Brain microvascular endothelial cell (primary cell): ENCODE data around the gene CA4.
"Not testable (repeated sequence)": the region's sequence is repeated elsewhere in the genome, so short reads cannot be mapped to it uniquely, and the experiment has no call there.

ENCODE experiments used
- DNase-seq: peaks from one replicate; pipeline ENCODE4 v3.0.0-alpha.2; 2020
- H3K27ac ChIP-seq: fragments of 250-450 bp; sonication (Bioruptor Pico); 2 replicates; pipeline ENCODE4 v1.5.1; 2020; ENCODE audit warnings: mild to moderate bottlenecking, moderate library complexity
- H3K27me3 ChIP-seq: fragments of 250-450 bp; sonication (Bioruptor Pico); replicated peaks from 2 replicates; pipeline ENCODE4 v1.5.1; 2020; ENCODE audit warnings: mild to moderate bottlenecking
- H3K36me3 ChIP-seq: fragments of 250-450 bp; sonication (Bioruptor Pico); replicated peaks from 2 replicates; pipeline ENCODE4 v1.5.1; 2020; ENCODE audit warnings: mild to moderate bottlenecking
- H3K4me3 ChIP-seq: 2 replicates; pipeline ENCODE4 v1.5.1; 2011; ENCODE audit warnings: low read depth, mild to moderate bottlenecking, control low read depth, low read length, moderate library complexity
- in situ Hi-C: cut with HindIII; loops from 2 replicates; pipeline ENCODE4 v1.10.0; 2017; ENCODE audit warnings: low sequenced_read_pairs, low pct_ligation_motif_present
- TF ChIP-seq, protein P1 (sequence below): IDR thresholded peaks from 2 replicates; pipeline ENCODE4 v1.5.1; 2011; ENCODE audit warnings: low read depth, mild to moderate bottlenecking, moderate library complexity, low read length, control low read depth, inconsistent platforms; ENCODE audit errors: missing control alignments

CA4 gene

DNA sequence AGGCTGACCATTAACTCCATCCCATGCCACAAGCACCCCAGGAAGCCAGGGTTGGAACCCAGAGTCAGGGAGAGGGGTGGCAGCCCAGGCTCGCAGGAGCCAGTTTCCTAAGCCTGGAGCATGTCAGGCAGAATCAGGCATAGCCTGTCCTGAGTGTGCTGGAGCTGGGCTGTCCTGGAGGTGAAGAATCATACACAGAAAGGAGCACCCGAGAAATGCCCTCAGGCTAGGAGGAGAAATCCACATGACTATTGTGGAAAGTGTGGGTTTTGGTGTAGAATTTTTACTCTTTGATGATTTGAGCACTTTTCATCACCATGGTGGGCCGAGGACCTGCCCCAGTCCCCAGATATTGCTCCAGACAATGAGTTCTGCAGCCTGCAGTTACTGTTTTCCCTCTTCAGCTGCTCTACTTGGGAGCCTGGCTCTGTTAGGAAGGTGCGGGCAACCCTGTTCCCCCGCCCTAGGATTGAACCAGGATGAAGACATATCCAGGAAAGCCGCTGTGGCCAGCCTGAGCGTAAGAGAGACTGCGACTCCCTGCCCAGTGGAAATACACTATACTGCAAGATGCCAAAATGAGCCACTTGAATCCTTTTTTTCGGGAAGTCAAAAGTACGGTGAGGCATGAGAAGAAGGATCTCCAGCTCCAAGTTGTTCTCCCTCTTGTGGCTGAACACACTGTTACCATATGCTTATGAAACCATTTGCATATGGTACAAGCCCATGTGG lies 42.1 kb upstream of the CA4 start:
- no peaks in the 10 kb centered on the region for H3K36me3 ChIP-seq
- DNase-seq = no peak
- TF ChIP-seq, protein P1, sequence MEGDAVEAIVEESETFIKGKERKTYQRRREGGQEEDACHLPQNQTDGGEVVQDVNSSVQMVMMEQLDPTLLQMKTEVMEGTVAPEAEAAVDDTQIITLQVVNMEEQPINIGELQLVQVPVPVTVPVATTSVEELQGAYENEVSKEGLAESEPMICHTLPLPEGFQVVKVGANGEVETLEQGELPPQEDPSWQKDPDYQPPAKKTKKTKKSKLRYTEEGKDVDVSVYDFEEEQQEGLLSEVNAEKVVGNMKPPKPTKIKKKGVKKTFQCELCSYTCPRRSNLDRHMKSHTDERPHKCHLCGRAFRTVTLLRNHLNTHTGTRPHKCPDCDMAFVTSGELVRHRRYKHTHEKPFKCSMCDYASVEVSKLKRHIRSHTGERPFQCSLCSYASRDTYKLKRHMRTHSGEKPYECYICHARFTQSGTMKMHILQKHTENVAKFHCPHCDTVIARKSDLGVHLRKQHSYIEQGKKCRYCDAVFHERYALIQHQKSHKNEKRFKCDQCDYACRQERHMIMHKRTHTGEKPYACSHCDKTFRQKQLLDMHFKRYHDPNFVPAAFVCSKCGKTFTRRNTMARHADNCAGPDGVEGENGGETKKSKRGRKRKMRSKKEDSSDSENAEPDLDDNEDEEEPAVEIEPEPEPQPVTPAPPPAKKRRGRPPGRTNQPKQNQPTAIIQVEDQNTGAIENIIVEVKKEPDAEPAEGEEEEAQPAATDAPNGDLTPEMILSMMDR = peak; percentile 24
- H3K4me3 ChIP-seq = no peak overlapping the region
- no peak overlapping the region for H3K27ac ChIP-seq
- H3K27me3 ChIP-seq = no peaks in the 10 kb centered on the region
- in situ Hi-C loops = no loop called here

DNA sequence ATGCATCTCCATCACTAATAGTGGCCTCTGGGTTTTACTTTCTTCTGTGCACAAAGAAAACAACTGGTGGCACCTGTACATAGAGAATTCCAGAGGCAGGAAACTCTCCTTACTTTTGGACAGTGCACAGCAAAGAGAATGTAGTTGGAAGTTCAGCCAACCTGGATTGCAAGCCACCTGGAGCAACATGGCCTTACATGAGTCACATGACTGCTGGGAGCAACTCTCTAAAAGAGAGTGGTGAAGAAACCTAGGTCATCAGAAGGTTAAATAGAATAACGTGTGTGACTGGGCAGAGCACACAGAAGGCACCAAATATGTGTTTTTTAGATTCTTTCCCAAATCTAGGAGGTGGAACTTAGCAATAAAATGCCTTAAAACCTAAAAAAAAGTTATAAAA lies 41.5 kb upstream of the CA4 start:
- H3K4me3 ChIP-seq, H3K27ac ChIP-seq, H3K27me3 ChIP-seq, H3K36me3 ChIP-seq, DNase-seq, in situ Hi-C loops: not testable (repeated sequence)

DNA sequence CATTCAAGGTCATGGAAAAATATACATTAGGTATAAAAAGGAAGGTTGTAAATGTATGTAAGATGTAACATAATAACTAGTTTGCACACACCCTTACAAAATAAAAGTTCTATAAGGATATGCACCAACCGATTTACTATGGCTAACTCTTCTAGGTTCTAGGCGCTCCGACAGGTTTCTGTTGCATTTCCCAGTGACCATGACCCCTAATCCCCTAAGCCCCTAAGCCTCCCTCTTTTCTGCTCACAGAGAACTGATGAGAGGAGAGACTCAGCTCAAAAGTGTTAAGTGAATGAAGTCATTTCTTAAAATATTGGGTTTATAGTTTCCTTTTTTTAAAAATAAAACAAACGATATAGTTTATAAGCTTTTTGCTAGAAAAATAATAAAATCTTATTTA lies 41.1 kb upstream of the CA4 start:
- Histone ChIP-seq H3K27ac (no peak overlapping the region), H3K27me3 (no peaks in the 10 kb centered on the region), H3K36me3 (no peaks in the 10 kb centered on the region), H3K4me3 (no peak overlapping the region)
- no peak for DNase-seq
- TF ChIP-seq, protein P1 = no peak
- in situ Hi-C loops = no loop called here

DNA sequence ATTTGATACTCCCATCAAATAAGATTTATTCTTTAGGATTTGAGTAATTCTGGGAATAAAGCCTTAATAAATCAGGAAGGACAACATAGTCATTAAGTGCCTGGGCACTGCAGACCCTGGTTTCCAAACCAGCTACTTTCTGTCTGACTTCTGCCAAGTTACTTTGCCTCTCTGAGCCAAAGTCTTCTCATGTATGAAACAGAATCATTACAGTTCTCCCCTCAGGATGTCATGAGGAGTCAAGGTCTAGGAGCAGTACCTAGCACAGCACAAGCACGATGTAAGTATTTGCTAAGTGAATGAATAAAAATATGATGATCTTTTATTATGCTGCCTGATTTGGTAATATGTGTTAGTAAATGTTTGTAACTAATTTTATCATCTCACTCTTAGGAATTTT lies 40.6 kb upstream of the CA4 start:
- no peak for DNase-seq
- no peak overlapping the region for H3K27ac ChIP-seq
- H3K4me3 ChIP-seq = no peak overlapping the region
- H3K36me3 ChIP-seq = no peaks in the 10 kb centered on the region
- H3K27me3 ChIP-seq = no peaks in the 10 kb centered on the region
- in situ Hi-C loops = no loop called here
- TF ChIP-seq, protein P1 = no peak

DNA sequence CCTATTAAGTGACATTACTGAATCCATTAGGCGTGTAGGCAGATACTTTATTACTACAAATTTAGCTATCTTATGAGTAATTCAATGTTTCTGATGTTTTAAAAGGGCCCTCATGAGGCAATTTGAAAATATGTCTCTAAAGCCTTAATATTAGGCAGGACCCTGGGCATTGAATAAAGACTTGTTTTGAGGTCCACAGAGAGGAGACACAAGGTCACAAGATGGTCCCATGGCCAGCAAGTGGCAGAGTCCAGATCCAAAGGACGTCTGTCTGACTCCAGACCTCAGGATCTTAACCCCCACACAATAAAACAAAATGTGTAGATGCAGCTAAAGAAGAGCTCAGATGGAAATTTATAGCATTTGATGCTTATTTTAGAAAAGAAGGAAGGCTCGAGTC lies 39.2 kb upstream of the CA4 start:
- in situ Hi-C loops = no loop called here
- TF ChIP-seq, protein P1 = no peak
- Histone ChIP-seq H3K27ac (no peak overlapping the region), H3K27me3 (no peaks in the 10 kb centered on the region), H3K36me3 (no peaks in the 10 kb centered on the region), H3K4me3 (no peak overlapping the region)
- no peak for DNase-seq

DNA sequence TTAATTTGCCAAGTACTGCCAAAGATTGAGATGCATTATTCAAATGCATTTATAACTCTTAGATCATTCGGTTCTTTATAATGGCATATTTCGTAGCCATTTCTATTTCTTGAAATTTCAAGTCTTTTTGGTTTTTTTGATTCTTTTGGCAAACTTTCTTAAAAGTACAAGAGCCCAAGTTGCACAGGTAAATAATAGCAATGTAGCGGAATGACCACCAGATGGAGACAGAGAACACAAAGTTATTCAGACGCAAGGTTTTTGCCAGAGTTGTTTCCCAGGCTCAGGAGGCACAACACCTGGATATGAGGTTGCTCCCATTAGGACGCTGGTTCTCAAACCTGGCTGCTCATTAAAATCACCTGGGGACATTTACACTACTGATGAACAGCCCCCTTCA lies 38.1 kb upstream of the CA4 start:
- H3K27me3 ChIP-seq, H3K36me3 ChIP-seq, in situ Hi-C loops, H3K27ac ChIP-seq, DNase-seq, H3K4me3 ChIP-seq: not testable (repeated sequence)

DNA sequence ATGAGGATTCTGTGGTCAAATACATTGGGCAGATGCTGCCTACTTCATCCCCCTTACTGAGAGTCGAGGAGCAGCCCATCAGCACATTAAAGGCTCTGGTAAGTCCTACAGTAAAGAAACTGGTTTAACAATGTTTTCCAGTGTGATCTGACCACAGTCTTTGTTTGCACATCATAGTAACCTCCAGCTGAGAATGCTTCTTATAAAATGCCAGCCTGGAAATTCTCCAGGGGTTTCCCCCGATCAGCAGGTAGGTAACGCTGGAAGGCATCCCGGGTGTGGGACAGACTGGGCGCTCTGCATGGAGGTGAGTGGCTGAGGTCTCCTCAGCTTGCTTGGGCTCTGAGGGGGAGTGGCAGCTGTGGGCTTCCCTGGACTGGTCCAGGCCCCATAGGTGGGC lies 34.4 kb upstream of the CA4 start:
- H3K27me3 ChIP-seq, H3K36me3 ChIP-seq, H3K4me3 ChIP-seq, H3K27ac ChIP-seq, DNase-seq, in situ Hi-C loops: not testable (repeated sequence)

DNA sequence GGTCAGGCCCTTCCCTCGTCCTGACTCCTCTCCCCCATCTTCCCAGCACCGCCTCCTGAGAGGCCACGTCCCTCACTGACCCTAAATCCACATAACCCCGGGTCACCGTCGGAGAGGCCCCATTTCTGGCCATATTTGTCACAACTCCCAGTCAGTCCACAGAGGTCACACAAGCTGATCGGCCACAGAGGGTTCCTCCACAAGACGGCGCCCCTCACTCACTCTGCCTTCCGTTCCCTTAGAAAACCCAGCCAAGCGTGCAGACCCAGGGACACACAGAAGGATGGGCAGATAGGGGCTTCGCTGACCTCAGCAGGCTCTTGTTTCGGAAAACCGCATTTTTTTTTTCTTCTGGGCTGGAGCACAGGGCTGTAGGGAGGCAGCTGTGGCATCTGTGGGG lies 33.6 kb upstream of the CA4 start:
- DNase-seq, H3K27ac ChIP-seq, H3K27me3 ChIP-seq, in situ Hi-C loops, H3K4me3 ChIP-seq, H3K36me3 ChIP-seq: not testable (repeated sequence)

DNA sequence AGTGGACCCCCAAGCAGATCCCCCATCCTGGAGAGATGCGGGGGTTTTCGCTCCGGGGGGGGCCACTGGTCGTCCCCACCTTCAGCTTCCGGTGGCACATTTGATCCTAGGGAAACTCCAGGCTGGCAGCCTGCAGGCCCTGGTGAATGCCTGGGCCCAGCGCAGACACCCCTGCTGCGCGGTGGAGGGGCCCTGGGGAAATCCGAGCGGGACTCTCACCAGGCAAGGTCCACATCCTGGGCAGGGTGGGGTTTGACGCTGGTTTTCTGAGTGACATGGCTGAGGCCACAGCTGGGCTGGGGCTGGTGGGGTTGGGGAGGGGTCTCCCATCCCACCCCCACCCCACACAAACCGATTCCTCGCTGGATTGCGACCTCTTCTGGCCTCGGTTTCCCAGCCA lies 30.6 kb upstream of the CA4 start:
- H3K36me3 ChIP-seq, H3K27ac ChIP-seq, DNase-seq, H3K4me3 ChIP-seq, H3K27me3 ChIP-seq, in situ Hi-C loops: not testable (repeated sequence)

DNA sequence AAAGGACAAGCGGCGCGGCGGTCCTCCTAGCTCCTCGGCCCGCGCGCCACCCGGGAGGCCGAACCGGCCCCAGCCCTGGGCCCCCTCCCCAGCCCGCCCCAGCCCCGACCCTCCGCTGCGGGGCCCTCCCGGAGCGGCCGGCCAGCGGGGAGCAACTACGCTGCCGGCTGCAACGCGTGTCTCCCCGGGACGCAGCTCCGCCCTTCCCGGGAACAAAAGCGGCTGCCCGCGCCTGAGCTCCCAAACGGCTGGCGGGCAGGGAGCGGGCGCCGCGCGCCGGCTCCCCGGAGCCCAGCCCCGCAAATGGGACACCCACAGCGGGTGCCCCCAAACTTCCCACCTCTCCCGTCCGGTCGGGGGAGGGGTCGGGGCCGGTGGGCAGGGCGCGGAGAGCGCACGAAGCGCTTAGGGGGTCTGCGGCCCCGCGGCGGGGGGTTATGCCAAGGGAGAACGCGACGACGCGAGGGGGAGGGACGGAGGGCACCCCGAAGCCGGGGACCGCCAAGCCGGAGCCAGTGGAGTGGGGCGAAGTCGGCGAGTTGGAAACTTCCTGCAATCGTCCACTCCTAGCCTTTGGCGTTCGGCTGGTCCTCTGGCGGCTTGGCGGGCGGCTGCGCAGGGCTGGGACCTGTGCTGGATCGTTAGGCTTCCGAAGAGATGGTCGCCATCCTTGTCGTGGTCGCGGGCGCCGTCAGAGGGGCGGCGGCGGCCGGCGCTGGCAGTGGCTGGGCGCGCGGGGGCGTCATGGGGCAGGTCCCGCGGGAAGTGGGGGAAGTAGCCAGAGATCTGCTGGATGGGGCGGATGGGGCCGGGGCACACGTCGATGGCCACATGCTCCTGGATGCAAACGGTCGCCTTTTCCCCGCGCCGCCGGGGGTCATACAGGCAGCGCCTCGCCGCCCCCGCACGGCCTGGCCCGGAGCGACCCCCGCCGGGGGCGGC lies 29.7 kb upstream of the CA4 start:
- H3K4me3 ChIP-seq, H3K27ac ChIP-seq, H3K36me3 ChIP-seq, DNase-seq, H3K27me3 ChIP-seq, in situ Hi-C loops: not testable (repeated sequence)
